GM18873 (cell line): ENCODE results near the gene AMY1A.
"Not testable (repeated sequence)": the region's sequence is repeated elsewhere in the genome, so short reads cannot be mapped to it uniquely, and the experiment has no call there.

ENCODE experiments used
- ATAC-seq: cut with Tn5 transposase; IDR thresholded peaks from one replicate; pipeline ENCODE4 v1.9.1; 2021; ENCODE audit warnings: mild to moderate bottlenecking, moderate library complexity, moderate number of reproducible peaks; ENCODE audit not compliant: unreplicated experiment, low FRiP score

Gene AMY1A

DNA sequence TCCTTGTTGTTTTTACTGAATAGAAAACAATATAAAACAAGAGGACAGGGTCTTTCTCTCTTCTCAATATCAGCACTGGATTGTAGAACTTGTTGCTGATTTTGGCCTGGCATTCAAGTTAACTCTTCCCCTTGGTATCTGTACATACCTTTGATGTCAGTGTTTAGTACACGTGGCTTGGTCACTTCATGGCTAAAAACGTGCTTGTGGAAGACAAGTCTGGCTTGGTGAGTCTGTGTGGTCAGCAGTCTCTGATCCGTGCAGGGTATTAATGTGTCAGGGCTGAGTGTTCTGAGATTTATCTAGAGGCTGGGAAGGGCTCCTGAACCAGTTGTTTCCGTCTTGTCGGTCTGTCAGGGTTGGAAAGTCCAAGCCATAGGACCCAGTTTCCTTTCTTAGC, at the start of gene AMY1A:
Gene AMY1A (plus strand): TSS at position 301 of the 400 bp plus-strand sequence. CDS start 571 bp downstream, outside the sequence.
- ATAC-seq = not testable (repeated sequence)

DNA sequence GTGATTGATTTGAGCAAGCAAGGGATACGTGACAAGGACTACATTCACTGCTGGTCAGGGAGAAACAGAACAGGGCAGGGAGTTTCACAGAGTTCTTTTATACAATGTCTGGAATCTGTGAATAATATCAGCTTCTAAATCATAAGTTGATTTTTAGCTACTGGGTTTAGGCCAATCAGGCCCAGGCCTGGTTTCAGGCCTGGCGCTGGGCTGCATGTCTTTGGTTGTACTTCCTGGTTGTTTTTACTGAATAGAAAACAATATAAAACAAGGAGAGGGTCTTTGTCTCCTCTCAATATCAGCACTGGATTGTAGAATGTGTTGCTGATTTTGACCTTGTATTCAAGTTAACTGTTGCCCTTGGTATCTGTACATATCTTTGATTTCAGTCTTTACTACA, 39.2 kb upstream of the AMY1A start:
- ATAC-seq = no peak

- not testable (repeated sequence) for ATAC-seq
Measured at GRCh38 chr1:103616994-103617477, 38.5 kb upstream of the AMY1A start, which contains the start of gene AMY2A. TSS of gene AMY2A (plus strand) at chr1:103617427. CDS start at chr1:103617441, 14 bp downstream.

GRCh38 chr1:103627436-103627835, 28.1 kb upstream of the AMY1A start:
- ATAC-seq = not testable (repeated sequence)

- not testable (repeated sequence) for ATAC-seq
Measured at GRCh38 chr1:103641194-103641593, 14.4 kb upstream of the AMY1A start.

- not testable (repeated sequence) for ATAC-seq
Measured at GRCh38 chr1:103643908-103644307, 11.7 kb upstream of the AMY1A start.

- not testable (repeated sequence) for ATAC-seq
Measured at GRCh38 chr1:103650305-103650704, 5.3 kb upstream of the AMY1A start.

DNA sequence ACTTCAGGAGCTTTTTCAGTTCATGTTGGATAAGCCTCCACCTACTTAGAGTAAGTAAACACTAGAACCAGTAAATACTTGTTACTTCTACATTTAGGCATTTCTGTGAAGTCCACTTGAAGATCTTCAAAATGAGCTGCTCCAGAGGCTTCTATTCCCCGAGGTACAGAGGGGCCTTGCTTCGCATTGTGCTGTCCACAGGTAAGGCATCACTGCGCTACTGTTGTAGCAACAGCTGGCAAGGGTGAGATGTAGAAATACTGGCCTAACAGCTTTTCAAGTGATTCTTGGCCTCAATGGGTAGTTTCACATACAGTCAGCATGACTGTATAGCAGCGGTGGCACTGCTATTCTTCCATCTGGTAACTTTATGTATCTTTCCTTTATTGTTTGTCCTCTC, 4.7 kb upstream of the AMY1A start:
- ATAC-seq = not testable (repeated sequence)

DNA sequence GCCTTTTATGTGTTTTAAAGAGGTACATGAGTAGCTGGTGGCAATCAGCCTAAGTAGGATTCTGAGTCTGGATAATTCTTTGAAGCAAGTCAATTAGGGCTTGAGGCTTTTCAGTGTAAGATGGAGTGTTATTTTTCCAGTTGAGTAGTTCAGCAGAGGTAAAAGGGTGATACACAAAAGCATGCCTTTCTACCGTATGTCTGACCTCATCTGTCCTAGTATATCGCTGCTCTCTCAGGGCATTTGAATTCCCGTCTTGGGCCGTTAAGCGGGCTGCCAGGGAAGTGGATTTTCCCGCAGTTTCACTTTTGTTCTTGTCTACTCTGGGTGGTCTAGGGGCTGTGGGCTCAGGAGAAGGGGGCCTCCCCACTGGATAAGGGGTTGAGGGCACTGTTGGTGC, 1.4 kb upstream of the AMY1A start:
- ATAC-seq = not testable (repeated sequence)

- ATAC-seq = not testable (repeated sequence)
Measured at GRCh38 chr1:103676335-103676734, 20.8 kb downstream of the AMY1A start.

DNA sequence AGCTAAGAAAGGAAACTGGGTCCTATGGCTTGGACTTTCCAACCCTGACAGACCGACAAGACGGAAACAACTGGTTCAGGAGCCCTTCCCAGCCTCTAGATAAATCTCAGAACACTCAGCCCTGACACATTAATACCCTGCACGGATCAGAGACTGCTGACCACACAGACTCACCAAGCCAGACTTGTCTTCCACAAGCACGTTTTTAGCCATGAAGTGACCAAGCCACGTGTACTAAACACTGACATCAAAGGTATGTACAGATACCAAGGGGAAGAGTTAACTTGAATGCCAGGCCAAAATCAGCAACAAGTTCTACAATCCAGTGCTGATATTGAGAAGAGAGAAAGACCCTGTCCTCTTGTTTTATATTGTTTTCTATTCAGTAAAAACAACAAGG, 40.5 kb downstream of the AMY1A start, which contains the start of gene AMY1B:
Gene AMY1B (minus strand): TSS at position 101 of the 400 bp plus-strand sequence. CDS start 571 bp downstream, outside the sequence.
- not testable (repeated sequence) for ATAC-seq

DNA sequence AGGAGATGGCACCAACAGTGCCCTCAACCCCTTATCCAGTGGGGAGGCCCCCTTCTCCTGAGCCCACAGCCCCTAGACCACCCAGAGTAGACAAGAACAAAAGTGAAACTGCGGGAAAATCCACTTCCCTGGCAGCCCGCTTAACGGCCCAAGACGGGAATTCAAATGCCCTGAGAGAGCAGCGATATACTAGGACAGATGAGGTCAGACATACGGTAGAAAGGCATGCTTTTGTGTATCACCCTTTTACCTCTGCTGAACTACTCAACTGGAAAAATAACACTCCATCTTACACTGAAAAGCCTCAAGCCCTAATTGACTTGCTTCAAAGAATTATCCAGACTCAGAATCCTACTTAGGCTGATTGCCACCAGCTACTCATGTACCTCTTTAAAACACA, 41.9 kb downstream of the AMY1A start:
- not testable (repeated sequence) for ATAC-seq

- not testable (repeated sequence) for ATAC-seq
Measured at GRCh38 chr1:103700669-103701068, 45.1 kb downstream of the AMY1A start.

GRCh38 chr1:103701256-103701655, 45.7 kb downstream of the AMY1A start:
- ATAC-seq = not testable (repeated sequence)

DNA sequence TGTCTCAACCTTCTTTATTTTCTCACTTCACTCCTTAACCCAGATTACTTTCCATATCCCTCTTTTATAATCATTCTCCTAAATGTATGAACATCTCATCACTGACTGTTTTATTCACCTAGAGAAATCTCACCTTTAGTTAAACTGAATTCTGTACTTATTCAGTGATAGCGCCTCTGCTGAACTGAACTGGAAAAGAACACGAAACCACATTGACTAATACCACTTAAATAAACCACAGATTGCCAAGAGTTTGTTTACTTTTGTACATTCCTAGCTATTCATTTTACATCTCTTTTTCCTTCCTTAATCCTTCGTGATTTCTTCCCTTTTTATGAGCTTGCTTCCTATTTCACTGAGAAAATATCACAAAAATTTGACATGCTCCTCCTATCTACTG, 52.1 kb downstream of the AMY1A start:
- not testable (repeated sequence) for ATAC-seq

DNA sequence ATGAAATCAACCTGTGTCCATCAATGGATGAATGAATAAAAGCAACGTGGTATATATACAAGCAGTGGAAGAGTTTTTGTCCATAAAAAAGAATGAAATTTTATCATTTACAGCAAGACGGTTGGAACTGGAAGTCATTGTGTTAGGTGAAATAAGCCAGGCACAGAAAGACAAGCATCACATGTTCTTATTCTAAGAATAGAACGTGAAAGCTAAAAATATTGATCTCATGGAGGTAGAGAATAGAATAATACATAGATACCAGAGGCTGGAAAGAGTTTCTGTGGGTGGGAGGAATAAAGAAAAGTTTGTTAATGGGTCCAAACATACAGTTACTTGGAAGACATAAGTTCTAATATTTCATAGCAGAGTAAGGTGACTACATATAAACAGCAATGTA, 54.8 kb downstream of the AMY1A start:
- not testable (repeated sequence) for ATAC-seq
